CD4-positive, alpha-beta T cell treated with Interleukin-1 beta for 1 hour (primary cell): ENCODE data around the gene PLCB4.
A peak's percentile ranks its signal among the peaks of the same experiment; 100 is the strongest.

Source experiments
- DNase-seq, 2 donors: peaks; one replicate each; pipeline ENCODE4 v3.0.0-alpha.2; 2020 to 2022

The PLCB4 gene

GRCh38 chr20:9478771-9479170, 409.9 kb downstream of the PLCB4 start:
- DNase-seq, result no peak

DNA sequence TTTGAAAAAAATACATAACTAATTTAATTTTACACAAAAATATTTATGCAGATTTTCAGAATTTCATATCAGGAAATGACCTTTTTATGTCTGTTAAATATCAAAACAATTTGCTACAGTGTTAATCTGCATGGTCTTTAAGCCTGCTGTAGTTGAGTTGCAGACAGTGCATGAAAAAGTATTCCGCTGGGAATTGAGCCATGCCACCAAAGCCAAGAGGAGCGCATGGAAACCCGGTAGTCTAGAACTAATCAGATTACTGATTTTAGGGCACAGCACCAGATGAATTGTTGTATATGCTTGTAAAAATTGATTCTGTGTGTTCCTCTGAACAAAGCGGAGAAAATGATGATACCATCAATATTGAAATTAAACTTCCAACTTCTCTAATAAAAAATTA, 411.2 kb downstream of the PLCB4 start:
- no peak for DNase-seq

- DNase-seq, result no peak
These were observed 413.3 kb downstream of the PLCB4 start for GRCh38 chr20:9482180-9482579.

DNA sequence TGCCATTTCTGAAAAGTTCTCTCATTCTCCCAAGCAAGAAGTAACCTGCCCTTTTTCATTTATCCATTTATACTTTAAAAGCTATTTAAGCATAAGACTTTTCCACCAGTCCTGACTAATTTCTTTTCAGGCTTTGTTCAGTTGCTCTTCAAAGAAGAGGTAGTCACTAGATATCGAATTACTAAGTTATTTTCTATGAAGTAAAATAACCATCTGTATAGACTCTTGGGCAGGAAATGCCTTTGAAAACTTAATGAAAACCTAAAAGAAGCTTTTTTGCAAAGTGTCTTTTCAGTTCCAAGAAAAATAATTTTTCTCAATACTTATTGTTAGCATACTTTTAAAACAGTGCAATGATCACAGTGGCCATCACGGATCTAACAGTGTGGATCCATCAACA, 414.2 kb downstream of the PLCB4 start:
- DNase-seq, result no peak

DNA sequence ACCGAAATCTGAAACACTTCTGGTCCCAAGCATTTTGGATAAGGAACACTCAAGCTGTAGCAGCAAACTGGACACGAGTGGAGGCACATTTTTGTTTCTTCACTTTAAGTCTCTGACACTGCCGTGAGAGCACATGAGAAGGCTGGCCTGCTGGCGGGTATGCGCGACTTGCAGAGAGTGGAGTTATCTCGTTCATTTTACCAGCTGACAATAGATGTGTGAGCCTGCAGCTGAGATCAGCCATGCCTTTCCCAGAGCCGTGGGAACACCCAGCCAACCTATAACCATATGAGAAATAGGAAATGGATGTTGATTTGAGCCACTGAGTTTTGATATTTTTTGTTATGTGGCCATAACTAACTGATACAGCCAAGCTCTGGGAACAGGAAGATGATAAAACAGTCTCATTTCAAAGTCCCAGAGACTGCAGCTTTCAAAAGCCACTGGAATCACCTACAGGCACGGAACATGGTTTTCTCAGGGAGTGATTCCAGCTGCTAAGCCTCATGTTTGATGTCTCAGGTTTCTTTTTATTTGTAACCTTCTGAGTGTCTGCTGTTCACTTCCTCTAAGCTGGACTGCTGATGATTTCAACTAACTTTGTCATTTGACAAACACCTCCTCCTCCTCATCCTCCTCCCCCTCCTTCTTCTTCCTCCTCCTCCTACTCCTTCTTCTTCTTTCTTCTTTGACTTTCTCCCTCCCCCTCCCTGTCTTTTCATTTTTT, 416.9 kb downstream of the PLCB4 start:
- no peak for DNase-seq

DNA sequence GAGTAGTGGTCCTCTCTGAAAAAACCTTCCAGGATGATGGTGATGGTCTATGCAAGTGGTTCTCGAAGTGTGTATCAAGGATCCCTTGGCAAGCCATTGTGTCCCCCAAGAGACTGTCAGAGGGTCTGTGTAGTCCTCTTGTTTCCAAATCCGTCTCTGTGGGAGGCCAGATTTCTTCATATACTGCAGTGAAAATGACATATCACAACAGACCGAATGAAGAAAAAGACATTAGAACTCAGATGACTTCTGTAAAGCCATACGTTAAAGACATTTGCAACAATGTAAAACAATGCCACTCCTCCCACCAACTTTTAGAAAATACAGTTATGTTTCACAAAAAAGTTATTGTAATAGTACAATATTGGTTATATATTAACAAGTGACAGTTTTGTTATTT, 418.3 kb downstream of the PLCB4 start:
- DNase-seq, result no peak

- DNase-seq, result no peak
These were observed 419.2 kb downstream of the PLCB4 start for GRCh38 chr20:9488063-9488462.

GRCh38 chr20:9490161-9490560, 421.3 kb downstream of the PLCB4 start:
- no peak for DNase-seq

DNA sequence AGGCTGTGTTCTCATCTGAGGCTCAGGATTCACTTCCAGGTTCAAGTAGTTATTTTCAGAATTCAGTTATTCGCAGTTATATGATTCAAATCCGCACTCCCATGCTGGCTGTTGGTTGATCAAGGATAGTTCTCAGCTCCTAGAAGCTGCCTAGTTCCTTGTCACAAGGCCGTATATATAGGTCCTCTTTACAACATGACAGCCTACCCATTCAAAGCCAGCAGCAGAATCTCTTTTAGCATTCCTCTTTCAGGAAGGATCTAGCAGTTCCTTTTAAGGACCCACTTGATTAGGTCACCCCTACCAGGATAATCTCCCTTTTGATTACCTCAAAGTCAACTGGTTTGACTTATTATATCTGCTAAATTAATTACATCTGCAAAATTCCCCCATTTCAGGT, 421.7 kb downstream of the PLCB4 start:
- no peak for DNase-seq

- no peak for DNase-seq
These were observed 422.4 kb downstream of the PLCB4 start for GRCh38 chr20:9491324-9491723.

GRCh38 chr20:9492067-9492466, 423.2 kb downstream of the PLCB4 start:
- no peak for DNase-seq

DNA sequence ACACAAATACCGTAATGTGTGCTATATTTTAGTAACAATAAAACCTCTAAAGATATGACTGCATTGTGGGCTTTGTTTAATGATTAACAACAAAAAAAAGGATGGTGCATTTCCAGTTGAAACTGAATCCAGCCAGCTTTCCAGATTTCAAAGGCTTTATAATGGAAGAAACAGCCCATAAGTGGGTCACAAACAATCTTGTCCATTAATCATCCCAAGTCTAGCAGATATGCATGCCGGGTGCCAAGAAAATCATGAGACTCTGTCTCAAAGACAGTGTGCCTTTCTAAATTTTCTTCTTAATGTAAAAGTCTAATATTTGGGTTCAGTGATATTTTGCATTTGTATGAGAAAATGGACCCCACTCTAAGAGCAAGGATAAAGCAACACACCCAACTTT, 424.9 kb downstream of the PLCB4 start:
- DNase-seq, result no peak

GRCh38 chr20:9495701-9496100, 426.8 kb downstream of the PLCB4 start:
- DNase-seq, result no peak

GRCh38 chr20:9496155-9496554, 427.3 kb downstream of the PLCB4 start:
- peak in 1 of 2 donors; percentile 15 for DNase-seq

- DNase-seq, result no peak
These were observed 429.4 kb downstream of the PLCB4 start for GRCh38 chr20:9498322-9498721.

DNA sequence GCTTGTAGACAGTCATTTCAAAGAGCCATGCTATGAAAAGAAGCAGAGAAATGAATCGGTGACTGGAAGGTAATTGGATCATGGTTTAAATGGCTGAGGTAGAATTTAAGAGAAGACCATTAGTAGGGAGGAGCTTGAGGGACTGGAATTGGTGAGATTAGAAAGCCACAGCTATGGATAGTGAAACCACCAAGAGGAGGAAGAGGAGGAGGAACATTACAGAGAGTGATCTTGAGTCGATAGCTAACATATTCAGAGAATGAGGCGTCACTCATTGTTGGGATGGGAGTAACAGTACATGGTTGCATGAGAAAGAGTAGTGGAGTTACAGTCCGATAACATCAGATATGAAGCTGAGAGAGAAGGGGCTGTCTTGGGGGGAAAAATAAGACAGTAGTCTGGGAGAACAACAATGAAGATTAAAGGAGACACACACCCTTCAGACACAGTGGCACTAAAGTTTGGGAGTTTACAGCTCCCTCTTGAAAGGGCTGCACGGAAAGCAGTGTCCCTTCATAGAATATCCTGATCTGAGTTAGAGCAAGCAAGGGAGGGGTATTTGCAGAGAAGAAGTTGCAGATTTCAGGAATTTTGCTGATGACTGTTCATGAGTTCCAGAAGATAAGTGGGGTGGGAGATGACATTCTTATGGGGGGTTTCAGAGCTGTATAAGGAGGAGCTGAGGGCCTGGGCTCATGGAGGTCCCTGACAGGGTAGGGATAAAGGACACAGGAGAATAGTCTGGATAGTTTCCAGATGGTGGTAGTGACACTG, 430.4 kb downstream of the PLCB4 start:
- DNase-seq, result no peak

- peak in 1 of 2 donors; percentile 28 for DNase-seq
These were observed 431.2 kb downstream of the PLCB4 start for GRCh38 chr20:9500121-9500520.

DNA sequence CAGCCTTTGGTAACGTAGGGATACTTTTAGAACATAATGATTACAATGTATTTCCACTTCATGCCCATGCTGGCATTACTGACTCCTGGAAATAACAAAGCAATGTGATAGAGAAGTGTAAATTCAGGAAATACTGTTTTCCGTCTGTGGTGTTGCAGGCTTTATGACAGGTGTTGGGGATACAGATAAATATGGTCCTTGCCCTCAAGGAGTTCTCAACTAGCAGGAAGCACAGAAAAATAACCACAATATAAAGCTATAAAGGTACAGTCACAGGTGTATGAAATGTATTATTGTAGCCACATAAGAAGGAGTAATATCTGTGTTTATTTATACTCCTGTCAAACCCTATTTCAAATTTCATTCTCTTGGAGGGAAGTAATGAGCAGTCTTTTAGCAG, 432.6 kb downstream of the PLCB4 start:
- DNase-seq, result no peak

- no peak for DNase-seq
These were observed 434.8 kb downstream of the PLCB4 start for GRCh38 chr20:9503526-9504245.

DNA sequence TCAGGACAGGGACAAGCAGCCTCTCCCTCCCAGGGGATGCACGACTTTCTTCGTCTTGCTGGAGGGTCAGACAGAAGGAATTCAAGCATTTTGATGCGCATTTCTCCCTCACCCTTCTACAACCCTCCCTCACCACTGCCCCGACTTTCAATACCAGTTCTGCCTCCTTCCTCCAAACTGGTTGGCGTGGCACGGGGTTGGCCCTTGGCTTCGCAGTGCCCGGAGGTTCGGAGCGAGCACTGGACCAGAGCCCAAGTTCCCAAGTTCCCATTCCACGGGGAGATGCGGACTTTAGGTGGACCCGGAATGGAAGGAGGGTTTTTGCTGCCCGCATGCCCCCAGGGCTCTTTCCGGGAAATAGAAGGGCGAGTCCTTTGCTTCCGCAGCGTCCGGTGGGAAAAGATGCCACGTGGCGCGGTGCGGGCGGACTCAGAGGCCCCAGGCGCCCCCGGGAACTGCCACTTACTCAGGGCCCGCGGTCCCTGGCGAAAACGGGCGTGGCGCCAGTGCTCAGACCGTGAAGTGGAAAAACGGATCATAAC, 437.5 kb downstream of the PLCB4 start:
- DNase-seq, result no peak

DNA sequence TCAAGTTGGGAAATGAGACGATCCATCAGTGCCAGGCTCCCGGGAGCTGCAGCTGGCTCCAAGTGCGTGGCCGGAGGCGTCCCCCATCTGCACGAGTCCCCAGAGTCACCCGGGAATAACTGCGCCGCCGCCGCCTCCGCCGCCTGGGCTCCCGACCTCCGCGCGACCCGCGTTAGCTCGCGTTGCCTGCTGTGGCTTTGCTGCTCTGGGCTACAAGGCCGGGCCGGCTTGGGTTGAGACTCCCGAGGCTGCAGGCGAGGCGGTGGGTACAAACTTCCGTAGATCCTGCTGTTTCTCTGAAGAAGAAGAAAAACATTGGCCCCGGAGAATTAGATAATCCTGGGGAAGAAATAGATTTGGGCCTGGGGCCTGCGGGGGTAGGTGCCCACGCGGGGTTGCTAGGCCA, 438.1 kb downstream of the PLCB4 start:
- no peak for DNase-seq

DNA sequence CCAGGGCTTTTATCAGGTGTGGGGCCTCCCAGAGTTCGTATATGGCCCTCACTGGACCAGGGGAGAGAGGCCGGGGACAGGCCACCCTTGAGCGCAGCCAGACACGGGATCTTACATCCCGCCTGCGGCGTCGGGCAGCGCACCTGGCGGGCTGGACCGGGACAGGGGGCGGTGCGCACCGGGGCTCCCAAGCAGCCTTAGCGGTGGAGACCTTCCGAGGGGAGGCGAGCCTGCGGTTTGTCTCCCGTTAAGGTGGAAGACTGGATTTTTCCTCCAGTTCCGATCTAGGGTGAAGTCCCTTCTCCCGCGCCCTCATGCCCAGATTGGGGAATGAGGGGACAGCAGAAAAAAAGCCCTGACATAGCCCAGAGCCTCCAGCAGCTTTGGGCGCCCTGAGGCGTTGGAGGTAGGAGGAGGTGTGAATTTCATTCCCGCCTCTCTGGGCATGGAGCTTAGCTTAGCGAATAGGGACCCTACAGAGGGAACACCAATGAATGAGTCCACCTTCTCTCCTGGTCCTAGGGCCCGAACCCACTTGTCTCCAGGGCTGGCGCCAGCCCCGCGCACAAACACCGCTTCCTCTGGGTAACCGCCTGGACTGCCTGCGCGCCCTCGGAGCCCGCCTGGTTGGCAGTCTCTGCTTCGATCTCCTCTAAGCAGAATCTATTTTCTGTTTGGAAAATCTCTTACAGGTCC, 438.8 kb downstream of the PLCB4 start:
- DNase-seq, result no peak

- no peak for DNase-seq
These were observed 439.4 kb downstream of the PLCB4 start for GRCh38 chr20:9508240-9508661.
